ENCODE results near the gene LRIT2.

LRIT2 gene

GRCh38 chr10:84256510-84257342 lies 31.4 kb upstream of the LRIT2 start:
- no peak for TF ChIP-seq CTCF (IDR thresholded peaks at IDR 0.05)
- DNase-seq (ENCODE audit: low spot score), result no peak
- H3K4me3 ChIP-seq, result peak overlapping the region; percentile 15
- H3K27ac ChIP-seq, result no peak overlapping the region

- Histone ChIP-seq H3K4me3 (no peak overlapping the region), H3K27ac (no peak overlapping the region)
- TF ChIP-seq CTCF (IDR thresholded peaks at IDR 0.05), result no peak
- DNase-seq (ENCODE audit: low spot score), result no peak
Measured at GRCh38 chr10:84254552-84255478, 29.5 kb upstream of the LRIT2 start.

- no peak for TF ChIP-seq CTCF (IDR thresholded peaks at IDR 0.05)
- H3K4me3 ChIP-seq, result no peak overlapping the region
- H3K27ac ChIP-seq, result no peak overlapping the region
- no peak for DNase-seq (ENCODE audit: low spot score)
Measured at GRCh38 chr10:84248794-84249193, 23.4 kb upstream of the LRIT2 start.

- no peak overlapping the region for H3K27ac ChIP-seq
- TF ChIP-seq CTCF (IDR thresholded peaks at IDR 0.05), result no peak
- DNase-seq (ENCODE audit: low spot score), result no peak
- no peak overlapping the region for H3K4me3 ChIP-seq
Measured at GRCh38 chr10:84247496-84247895, 22.2 kb upstream of the LRIT2 start.

GRCh38 chr10:84244651-84245270 lies 19.4 kb upstream of the LRIT2 start, which contains the start of gene RGR:
Gene RGR (plus strand): TSS chr10:84245053. CDS start chr10:84245091, 38 bp downstream.
- TF ChIP-seq CTCF (IDR thresholded peaks at IDR 0.05), result no peak
- Histone ChIP-seq H3K27ac (peak within 1 kb of the TSS in 1 of 2 donors; percentile 4), H3K4me3 (no peak within 1 kb of the TSS)
- DNase-seq (ENCODE audit: low spot score), result peak; percentile 64

GRCh38 chr10:84243759-84244158 lies 18.4 kb upstream of the LRIT2 start:
- TF ChIP-seq CTCF (IDR thresholded peaks at IDR 0.05), result no peak
- Histone ChIP-seq H3K27ac (no peak overlapping the region), H3K4me3 (no peak overlapping the region)
- no peak for DNase-seq (ENCODE audit: low spot score)

Measured in coronary artery (tissue), 2 donors.